ENCODE measurements around the gene ZNF683.

The ZNF683 gene

GRCh38 chr1:26357121-26357602 lies 15.4 kb downstream of the ZNF683 start:
- no peaks in the 10 kb centered on the region for H3K36me3 ChIP-seq (ENCODE audit: control insufficient read depth in 2 of 2, insufficient read depth in 2 of 2, low read length in 2 of 2)
- no peak overlapping the region for H3K9ac ChIP-seq (ENCODE audit: low read length in 2 of 2)
- H3K9me3 ChIP-seq (ENCODE audit: control insufficient read depth in 2 of 2, low read length in 2 of 2): no peaks in the 10 kb centered on the region
- peaks cover 10% of the 10 kb centered on the region for H3K4me1 ChIP-seq (ENCODE audit: control insufficient read depth, insufficient read depth, low read length)
- no peak overlapping the region for H3K4me3 ChIP-seq (ENCODE audit: low read length in 2 of 2)
- H3K27me3 ChIP-seq (ENCODE audit: control insufficient read depth in 1 of 2, insufficient read depth in 2 of 2, low read length in 2 of 2): peaks cover 44 to 51% of the 10 kb centered on the region in 2 donors
- H3K27ac ChIP-seq (ENCODE audit: low read length): no peak overlapping the region

GRCh38 chr1:26356106-26356505 lies 16.4 kb downstream of the ZNF683 start:
- Histone ChIP-seq H3K4me3 (ENCODE audit: low read length in 2 of 2) (no peak overlapping the region), H3K36me3 (ENCODE audit: control insufficient read depth in 2 of 2, insufficient read depth in 2 of 2, low read length in 2 of 2) (no peaks in the 10 kb centered on the region), H3K4me1 (ENCODE audit: control insufficient read depth, insufficient read depth, low read length) (peaks cover 10% of the 10 kb centered on the region), H3K9me3 (ENCODE audit: control insufficient read depth in 2 of 2, low read length in 2 of 2) (no peaks in the 10 kb centered on the region), H3K27ac (ENCODE audit: low read length) (no peak overlapping the region), H3K9ac (ENCODE audit: low read length in 2 of 2) (no peak overlapping the region), H3K27me3 (ENCODE audit: control insufficient read depth in 1 of 2, insufficient read depth in 2 of 2, low read length in 2 of 2) (peaks cover 34 to 42% of the 10 kb centered on the region in 2 donors)

GRCh38 chr1:26354972-26355371 lies 17.6 kb downstream of the ZNF683 start:
- H3K27ac ChIP-seq (ENCODE audit: low read length): no peak overlapping the region
- no peak overlapping the region for H3K9ac ChIP-seq (ENCODE audit: low read length in 2 of 2)

GRCh38 chr1:26353976-26354820 lies 18.4 kb downstream of the ZNF683 start, which contains the start of gene CRYBG2:
Gene CRYBG2 (minus strand): TSS chr1:26354130. CDS start chr1:26346657, 7,473 bp downstream.
- Histone ChIP-seq H3K36me3 (ENCODE audit: control insufficient read depth in 2 of 2, insufficient read depth in 2 of 2, low read length in 2 of 2) (no peaks in the 10 kb centered on the region), H3K27me3 (ENCODE audit: control insufficient read depth in 1 of 2, insufficient read depth in 2 of 2, low read length in 2 of 2) (peaks cover 19 to 30% of the 10 kb centered on the region in 2 donors), H3K9ac (ENCODE audit: low read length in 2 of 2) (no peak within 1 kb of the TSS), H3K27ac (ENCODE audit: low read length) (no peak within 1 kb of the TSS), H3K4me1 (ENCODE audit: control insufficient read depth, insufficient read depth, low read length) (no peaks in the 10 kb centered on the region), H3K4me3 (ENCODE audit: low read length in 2 of 2) (no peak within 1 kb of the TSS), H3K9me3 (ENCODE audit: control insufficient read depth in 2 of 2, low read length in 2 of 2) (no peaks in the 10 kb centered on the region)

More at GRCh38 chr1:26354972-26355371, 17.6 kb downstream of the ZNF683 start:
- no peaks in the 10 kb centered on the region for H3K36me3 ChIP-seq (ENCODE audit: control insufficient read depth in 2 of 2, insufficient read depth in 2 of 2, low read length in 2 of 2)
- H3K4me3 ChIP-seq (ENCODE audit: low read length in 2 of 2): no peak overlapping the region
- H3K27me3 ChIP-seq (ENCODE audit: control insufficient read depth in 1 of 2, insufficient read depth in 2 of 2, low read length in 2 of 2): peaks cover 22 to 34% of the 10 kb centered on the region in 2 donors
- peaks cover 2% of the 10 kb centered on the region for H3K4me1 ChIP-seq (ENCODE audit: control insufficient read depth, insufficient read depth, low read length)
- no peaks in the 10 kb centered on the region for H3K9me3 ChIP-seq (ENCODE audit: control insufficient read depth in 2 of 2, low read length in 2 of 2)

- Histone ChIP-seq H3K4me3 (ENCODE audit: low read length in 2 of 2) (no peak overlapping the region), H3K27me3 (ENCODE audit: control insufficient read depth in 1 of 2, insufficient read depth in 2 of 2, low read length in 2 of 2) (peaks cover 12 to 22% of the 10 kb centered on the region in 2 donors), H3K9ac (ENCODE audit: low read length in 2 of 2) (no peak overlapping the region), H3K9me3 (ENCODE audit: control insufficient read depth in 2 of 2, low read length in 2 of 2) (no peaks in the 10 kb centered on the region), H3K4me1 (ENCODE audit: control insufficient read depth, insufficient read depth, low read length) (no peaks in the 10 kb centered on the region), H3K27ac (ENCODE audit: low read length) (no peak overlapping the region), H3K36me3 (ENCODE audit: control insufficient read depth in 2 of 2, insufficient read depth in 2 of 2, low read length in 2 of 2) (no peaks in the 10 kb centered on the region)
These were observed 19.2 kb downstream of the ZNF683 start for GRCh38 chr1:26353210-26353859.

- H3K27ac ChIP-seq (ENCODE audit: low read length): no peak overlapping the region
These were observed 20.2 kb downstream of the ZNF683 start for GRCh38 chr1:26352338-26352679.

GRCh38 chr1:26351590-26352337 lies 20.8 kb downstream of the ZNF683 start:
- H3K27ac ChIP-seq (ENCODE audit: low read length): no peak overlapping the region
- no peaks in the 10 kb centered on the region for H3K36me3 ChIP-seq (ENCODE audit: control insufficient read depth in 2 of 2, insufficient read depth in 2 of 2, low read length in 2 of 2)
- no peak overlapping the region for H3K9ac ChIP-seq (ENCODE audit: low read length in 2 of 2)
- peaks cover 5 to 18% of the 10 kb centered on the region in 2 donors for H3K27me3 ChIP-seq (ENCODE audit: control insufficient read depth in 1 of 2, insufficient read depth in 2 of 2, low read length in 2 of 2)
- no peaks in the 10 kb centered on the region for H3K9me3 ChIP-seq (ENCODE audit: control insufficient read depth in 2 of 2, low read length in 2 of 2)
- no peaks in the 10 kb centered on the region for H3K4me1 ChIP-seq (ENCODE audit: control insufficient read depth, insufficient read depth, low read length)
- no peak overlapping the region for H3K4me3 ChIP-seq (ENCODE audit: low read length in 2 of 2)

More at GRCh38 chr1:26352338-26352679, 20.2 kb downstream of the ZNF683 start:
- H3K9me3 ChIP-seq (ENCODE audit: control insufficient read depth in 2 of 2, low read length in 2 of 2): no peaks in the 10 kb centered on the region
- no peaks in the 10 kb centered on the region for H3K4me1 ChIP-seq (ENCODE audit: control insufficient read depth, insufficient read depth, low read length)
- H3K9ac ChIP-seq (ENCODE audit: low read length in 2 of 2): no peak overlapping the region
- peaks cover 11 to 20% of the 10 kb centered on the region in 2 donors for H3K27me3 ChIP-seq (ENCODE audit: control insufficient read depth in 1 of 2, insufficient read depth in 2 of 2, low read length in 2 of 2)
- no peaks in the 10 kb centered on the region for H3K36me3 ChIP-seq (ENCODE audit: control insufficient read depth in 2 of 2, insufficient read depth in 2 of 2, low read length in 2 of 2)
- H3K4me3 ChIP-seq (ENCODE audit: low read length in 2 of 2): no peak overlapping the region

GRCh38 chr1:26350701-26351589 lies 21.6 kb downstream of the ZNF683 start:
- no peaks in the 10 kb centered on the region for H3K4me1 ChIP-seq (ENCODE audit: control insufficient read depth, insufficient read depth, low read length)
- H3K27me3 ChIP-seq (ENCODE audit: control insufficient read depth in 1 of 2, insufficient read depth in 2 of 2, low read length in 2 of 2): peaks cover 4 to 13% of the 10 kb centered on the region in 2 donors
- H3K9ac ChIP-seq (ENCODE audit: low read length in 2 of 2): no peak overlapping the region
- H3K4me3 ChIP-seq (ENCODE audit: low read length in 2 of 2): no peak overlapping the region
- no peak overlapping the region for H3K27ac ChIP-seq (ENCODE audit: low read length)
- H3K9me3 ChIP-seq (ENCODE audit: control insufficient read depth in 2 of 2, low read length in 2 of 2): no peaks in the 10 kb centered on the region
- H3K36me3 ChIP-seq (ENCODE audit: control insufficient read depth in 2 of 2, insufficient read depth in 2 of 2, low read length in 2 of 2): no peaks in the 10 kb centered on the region

- H3K36me3 ChIP-seq (ENCODE audit: control insufficient read depth in 2 of 2, insufficient read depth in 2 of 2, low read length in 2 of 2): no peaks in the 10 kb centered on the region
- H3K9ac ChIP-seq (ENCODE audit: low read length in 2 of 2): no peak overlapping the region
- H3K9me3 ChIP-seq (ENCODE audit: control insufficient read depth in 2 of 2, low read length in 2 of 2): no peaks in the 10 kb centered on the region
- H3K27ac ChIP-seq (ENCODE audit: low read length): no peak overlapping the region
- no peaks in the 10 kb centered on the region for H3K4me1 ChIP-seq (ENCODE audit: control insufficient read depth, insufficient read depth, low read length)
- H3K27me3 ChIP-seq (ENCODE audit: control insufficient read depth in 1 of 2, insufficient read depth in 2 of 2, low read length in 2 of 2): peaks cover 4 to 7% of the 10 kb centered on the region in 2 donors
- H3K4me3 ChIP-seq (ENCODE audit: low read length in 2 of 2): no peak overlapping the region
These were observed 22.2 kb downstream of the ZNF683 start for GRCh38 chr1:26350343-26350700.

GRCh38 chr1:26349877-26350244 lies 22.7 kb downstream of the ZNF683 start:
- no peak overlapping the region for H3K27ac ChIP-seq (ENCODE audit: low read length)
- H3K27me3 ChIP-seq (ENCODE audit: control insufficient read depth in 1 of 2, insufficient read depth in 2 of 2, low read length in 2 of 2): peaks cover under 1 to 6% of the 10 kb centered on the region in 2 donors

More at GRCh38 chr1:26349877-26350244, 22.7 kb downstream of the ZNF683 start:
- H3K4me3 ChIP-seq (ENCODE audit: low read length in 2 of 2): no peak overlapping the region
- no peak overlapping the region for H3K9ac ChIP-seq (ENCODE audit: low read length in 2 of 2)
- no peaks in the 10 kb centered on the region for H3K36me3 ChIP-seq (ENCODE audit: control insufficient read depth in 2 of 2, insufficient read depth in 2 of 2, low read length in 2 of 2)
- no peaks in the 10 kb centered on the region for H3K9me3 ChIP-seq (ENCODE audit: control insufficient read depth in 2 of 2, low read length in 2 of 2)
- H3K4me1 ChIP-seq (ENCODE audit: control insufficient read depth, insufficient read depth, low read length): no peaks in the 10 kb centered on the region

Measured in stomach smooth muscle (tissue), 2 donors.